Endothelial cell of umbilical vein (primary cell): ENCODE results near the gene CYBA.

ENCODE experiments used
- CTCF ChIP-seq, 2 donors: IDR thresholded peaks; 1 replicate in 1 of 2; 2 replicates in 1 of 2; pipeline ENCODE4 v1.5.1; 2011; ENCODE audit warnings: low read length in 2 of 2, mild to moderate bottlenecking in 2 of 2, moderate library complexity in 2 of 2, control low read depth in 1 of 2, inconsistent platforms in 1 of 2, low read depth in 1 of 2; ENCODE audit not compliant: insufficient read depth in 1 of 2; ENCODE audit errors: extremely low read depth in 1 of 2
- EZH2 ChIP-seq: IDR thresholded peaks from 2 replicates; pipeline ENCODE4 v1.6.1; 2012; ENCODE audit warnings: borderline replicate concordance, low read depth, mild to moderate bottlenecking, moderate library complexity, low read length, inconsistent platforms; ENCODE audit not compliant: severe bottlenecking
- MAX ChIP-seq: IDR thresholded peaks from 2 replicates; pipeline ENCODE4 v1.6.1; 2011; ENCODE audit not compliant: insufficient read depth, insufficient read length
- POLR2A ChIP-seq: IDR thresholded peaks from 2 replicates; pipeline ENCODE4 v1.6.1; 2012; ENCODE audit warnings: low read depth, mild to moderate bottlenecking, control low read depth, low read length
- POLR2AphosphoS5 ChIP-seq: IDR thresholded peaks from 2 replicates; pipeline ENCODE4 v1.6.1; 2012; ENCODE audit warnings: low read depth, mild to moderate bottlenecking, control low read depth, low read length, moderate library complexity; ENCODE audit not compliant: insufficient read depth

GRCh38 chr16:88614818-88615580 lies 35.9 kb downstream of the CYBA start:
- no peak for TF ChIP-seq EZH2
- no peak for TF ChIP-seq CTCF (IDR thresholded peaks at IDR 0.05; ENCODE audit: extremely low read depth in 1 of 2, insufficient read depth in 1 of 2, low read depth in 1 of 2, low read length in 2 of 2)
- no peak for TF ChIP-seq POLR2A
- TF ChIP-seq MAX: no peak
- no peak for TF ChIP-seq POLR2AphosphoS5
